HG03135 (cell line): ENCODE results near the gene CDK19.
"Not testable (repeated sequence)": the region's sequence is repeated elsewhere in the genome, so short reads cannot be mapped to it uniquely, and the experiment has no call there.

Experiments
- ATAC-seq: cut with Tn5 transposase; IDR thresholded peaks from one replicate; pipeline ENCODE4 v1.9.1; 2021; ENCODE audit warnings: mild to moderate bottlenecking, moderate library complexity; ENCODE audit not compliant: unreplicated experiment

CDK19 gene

GRCh38 chr6:110761371-110761770, 53.9 kb downstream of the CDK19 start:
- no peak for ATAC-seq

GRCh38 chr6:110760589-110760988, 54.7 kb downstream of the CDK19 start:
- ATAC-seq, result no peak

GRCh38 chr6:110760098-110760497, 55.2 kb downstream of the CDK19 start:
- not testable (repeated sequence) for ATAC-seq

GRCh38 chr6:110757926-110758325, 57.3 kb downstream of the CDK19 start:
- ATAC-seq, result no peak

GRCh38 chr6:110756817-110757216, 58.5 kb downstream of the CDK19 start:
- ATAC-seq, result no peak

- ATAC-seq, result no peak
Observed at GRCh38 chr6:110755411-110755834, 59.8 kb downstream of the CDK19 start.

- ATAC-seq, result not testable (repeated sequence)
Observed at GRCh38 chr6:110753936-110754668, 61.2 kb downstream of the CDK19 start.

GRCh38 chr6:110748453-110748852, 66.8 kb downstream of the CDK19 start:
- no peak for ATAC-seq

GRCh38 chr6:110746680-110747079, 68.6 kb downstream of the CDK19 start:
- ATAC-seq, result no peak

GRCh38 chr6:110744991-110745390, 70.3 kb downstream of the CDK19 start:
- no peak for ATAC-seq

GRCh38 chr6:110742552-110742951, 72.7 kb downstream of the CDK19 start:
- ATAC-seq, result not testable (repeated sequence)

GRCh38 chr6:110741517-110741916, 73.8 kb downstream of the CDK19 start:
- ATAC-seq, result no peak

- no peak for ATAC-seq
Observed at GRCh38 chr6:110738899-110739365, 76.3 kb downstream of the CDK19 start.

GRCh38 chr6:110735666-110736065, 79.6 kb downstream of the CDK19 start:
- no peak for ATAC-seq

GRCh38 chr6:110731898-110732297, 83.4 kb downstream of the CDK19 start:
- ATAC-seq, result no peak

- ATAC-seq, result no peak
Observed at GRCh38 chr6:110731196-110731595, 84.1 kb downstream of the CDK19 start.

GRCh38 chr6:110728501-110728900, 86.8 kb downstream of the CDK19 start:
- ATAC-seq, result no peak

- no peak for ATAC-seq
Observed at GRCh38 chr6:110723017-110723416, 92.3 kb downstream of the CDK19 start.

GRCh38 chr6:110720066-110720465, 95.2 kb downstream of the CDK19 start:
- ATAC-seq, result no peak

GRCh38 chr6:110719601-110720000, 95.7 kb downstream of the CDK19 start:
- not testable (repeated sequence) for ATAC-seq

- ATAC-seq, result no peak
Observed at GRCh38 chr6:110714143-110714542, 101.1 kb downstream of the CDK19 start.

- no peak for ATAC-seq
Observed at GRCh38 chr6:110712238-110712637, 103.0 kb downstream of the CDK19 start.

- ATAC-seq, result no peak
Observed at GRCh38 chr6:110710115-110710514, 105.2 kb downstream of the CDK19 start.
